HFFc6 (cell line): ENCODE data around the gene HECW1. TPM values are rescaled to one million over a fixed set of nuclear protein-coding genes. Genes with fewer than 3 reads are reported as not detected.
A peak's percentile ranks its signal among the peaks of the same experiment; 100 is the strongest.

ENCODE experiments used
- DNase-seq: peaks from one replicate; pipeline ENCODE4 v3.0.0-alpha.2; 2018
- H3K27ac Mint-ChIP-seq: 2 replicates; pipeline ENCODE4 v1.8.0; 2020; ENCODE audit warnings: mild to moderate bottlenecking, mixed read lengths
- H3K27me3 Mint-ChIP-seq: 2 replicates; pipeline ENCODE4 v1.8.0; 2021; ENCODE audit warnings: mild to moderate bottlenecking, moderate library complexity, mixed read lengths; ENCODE audit not compliant: insufficient read depth
- H3K36me3 Mint-ChIP-seq: 2 replicates; pipeline ENCODE4 v1.8.0; 2021; ENCODE audit warnings: low read depth, mixed read lengths
- H3K4me1 Mint-ChIP-seq: 2 replicates; pipeline ENCODE4 v1.8.0; 2020; ENCODE audit warnings: low read depth, mixed read lengths
- H3K4me3 Mint-ChIP-seq: 2 replicates; pipeline ENCODE4 v1.8.0; 2020; ENCODE audit warnings: mild to moderate bottlenecking, moderate library complexity, mixed read lengths
- H3K9me3 Mint-ChIP-seq: 2 replicates; pipeline ENCODE4 v1.8.0; 2020; ENCODE audit warnings: mild to moderate bottlenecking, mixed read lengths
- CTCF ChIP-seq: fragments of 200-600 bp; sonication (generic); IDR thresholded peaks from 2 replicates; pipeline ENCODE4 v1.5.0; 2021; ENCODE audit warnings: antibody characterized with exemption, mild to moderate bottlenecking
- total RNA-seq, 6 experiments: library from RNA; stranded (reverse); fragmentation: NEBNext Ultra II Directional; extraction: Animal tissue kit (Norgen Biotek cat#: 25700); gene quantifications; 2 replicates in 1 of 6; 3 replicates in 5 of 6; pipeline ENCODE4 v1.2.3, GENCODE V29; 2021

HECW1 gene
- total RNA-seq, 6 experiments from 2014 or later, result 3.4 to 6.5 (median 5.3) TPM

GRCh38 chr7:43137811-43138210, 25.4 kb downstream of the HECW1 start:
- Mint-ChIP-seq H3K4me3 (peak overlapping the region; percentile 13; the same call in 1 of the 2 replicates), H3K27ac (peak overlapping the region; percentile 15), H3K27me3 (peaks cover 3% of the 10 kb centered on the region; the same call in 1 of the 2 replicates), H3K9me3 (no peaks in the 10 kb centered on the region), H3K4me1 (peaks cover 46% of the 10 kb centered on the region), H3K36me3 (no peaks in the 10 kb centered on the region)
- no peak for TF ChIP-seq CTCF
- DNase-seq, result peak; percentile 77

DNA sequence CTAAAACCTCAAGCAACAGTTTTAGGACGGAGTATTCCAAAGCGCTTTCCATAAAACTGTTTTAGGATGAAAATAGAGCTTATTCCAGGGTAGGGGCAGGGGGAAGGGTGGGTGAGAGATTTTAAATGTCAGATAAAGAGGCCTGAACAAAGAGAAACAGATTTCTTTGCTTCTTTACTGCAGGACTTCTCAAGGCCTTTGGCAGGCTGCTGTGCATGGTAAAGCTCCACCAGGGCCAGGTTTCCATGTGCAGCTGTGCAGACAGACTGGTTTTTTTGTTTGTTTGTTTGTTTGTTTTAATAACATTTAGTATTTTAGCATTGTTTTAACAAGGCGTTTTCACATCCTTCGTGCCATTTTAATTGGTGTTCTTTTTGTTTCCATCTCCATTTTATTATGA, 26.3 kb downstream of the HECW1 start:
- Mint-ChIP-seq H3K4me3 (no peak overlapping the region), H3K27me3 (peaks cover 3% of the 10 kb centered on the region; the same call in 1 of the 2 replicates), H3K4me1 (peaks cover 46% of the 10 kb centered on the region), H3K27ac (peak overlapping the region; percentile 15), H3K9me3 (no peaks in the 10 kb centered on the region), H3K36me3 (no peaks in the 10 kb centered on the region)
- no peak for DNase-seq
- no peak for TF ChIP-seq CTCF

GRCh38 chr7:43139137-43139536, 26.7 kb downstream of the HECW1 start:
- H3K27ac Mint-ChIP-seq, result no peak overlapping the region

DNA sequence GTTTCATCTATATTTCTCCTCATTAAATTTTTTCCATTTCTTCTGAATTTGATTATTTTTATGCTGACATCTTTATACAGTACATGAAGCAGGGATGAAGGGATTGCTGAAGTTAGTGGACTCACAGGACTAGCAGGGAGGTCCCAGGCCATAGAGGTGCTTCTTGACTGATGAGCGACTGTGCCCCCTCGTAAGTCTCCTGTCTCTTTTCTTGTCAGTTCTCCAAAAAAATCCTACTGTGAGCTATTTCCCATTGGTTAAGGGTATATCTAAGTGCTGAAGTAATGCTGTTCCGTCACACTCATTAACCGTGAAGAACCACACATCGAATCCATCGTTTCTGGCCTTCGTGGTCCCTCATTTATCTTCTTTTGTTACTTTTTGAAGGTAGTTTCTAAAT, 27.7 kb downstream of the HECW1 start:
- peaks cover 48% of the 10 kb centered on the region for H3K4me1 Mint-ChIP-seq

More at GRCh38 chr7:43139137-43139536, 26.7 kb downstream of the HECW1 start:
- Mint-ChIP-seq H3K4me1 (peaks cover 50% of the 10 kb centered on the region), H3K27me3 (peaks cover 3% of the 10 kb centered on the region; the same call in 1 of the 2 replicates), H3K36me3 (no peaks in the 10 kb centered on the region), H3K4me3 (no peak overlapping the region), H3K9me3 (no peaks in the 10 kb centered on the region)
- DNase-seq, result no peak
- TF ChIP-seq CTCF, result no peak

DNA sequence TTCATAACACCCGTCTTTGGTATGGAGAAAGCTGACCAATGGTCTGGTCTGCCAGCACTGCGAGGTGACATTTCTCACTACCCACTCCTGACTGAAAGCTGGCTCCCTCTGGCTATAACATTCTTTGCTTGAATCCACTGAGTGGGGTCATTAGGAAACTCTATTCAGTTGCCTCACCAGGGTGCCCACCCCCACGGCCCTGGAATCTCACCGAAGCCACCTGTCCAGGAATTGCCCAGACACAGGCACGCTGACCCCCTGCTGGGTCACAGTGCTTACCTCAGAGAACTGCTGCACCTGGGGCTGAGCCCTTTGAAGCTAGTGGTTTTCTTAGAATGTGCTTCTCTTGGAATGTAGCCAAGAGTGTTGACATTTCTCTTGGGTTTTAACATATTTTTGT, 28.6 kb downstream of the HECW1 start:
- DNase-seq, result no peak

More for the DNA sequence above, 27.7 kb downstream of the HECW1 start:
- no peaks in the 10 kb centered on the region for H3K9me3 Mint-ChIP-seq
- H3K27me3 Mint-ChIP-seq, result peaks cover 3% of the 10 kb centered on the region; the same call in 1 of the 2 replicates
- TF ChIP-seq CTCF, result no peak
- H3K36me3 Mint-ChIP-seq, result no peaks in the 10 kb centered on the region
- H3K4me3 Mint-ChIP-seq, result no peak overlapping the region
- no peak overlapping the region for H3K27ac Mint-ChIP-seq
- no peak for DNase-seq

More for the DNA sequence above, 28.6 kb downstream of the HECW1 start:
- Mint-ChIP-seq H3K4me3 (no peak overlapping the region), H3K4me1 (peaks cover 39% of the 10 kb centered on the region), H3K36me3 (no peaks in the 10 kb centered on the region), H3K27ac (no peak overlapping the region), H3K27me3 (peaks cover 1% of the 10 kb centered on the region; the same call in 1 of the 2 replicates), H3K9me3 (no peaks in the 10 kb centered on the region)
- no peak for TF ChIP-seq CTCF
